ENCODE results near the gene THOC7. TPM values are rescaled to one million over a fixed set of nuclear protein-coding genes. Genes with fewer than 3 reads are reported as not detected.

The THOC7 gene
- total and polyA plus RNA-seq, 2 experiments from 2014 or later, result 61.7 to 67.3 TPM

DNA sequence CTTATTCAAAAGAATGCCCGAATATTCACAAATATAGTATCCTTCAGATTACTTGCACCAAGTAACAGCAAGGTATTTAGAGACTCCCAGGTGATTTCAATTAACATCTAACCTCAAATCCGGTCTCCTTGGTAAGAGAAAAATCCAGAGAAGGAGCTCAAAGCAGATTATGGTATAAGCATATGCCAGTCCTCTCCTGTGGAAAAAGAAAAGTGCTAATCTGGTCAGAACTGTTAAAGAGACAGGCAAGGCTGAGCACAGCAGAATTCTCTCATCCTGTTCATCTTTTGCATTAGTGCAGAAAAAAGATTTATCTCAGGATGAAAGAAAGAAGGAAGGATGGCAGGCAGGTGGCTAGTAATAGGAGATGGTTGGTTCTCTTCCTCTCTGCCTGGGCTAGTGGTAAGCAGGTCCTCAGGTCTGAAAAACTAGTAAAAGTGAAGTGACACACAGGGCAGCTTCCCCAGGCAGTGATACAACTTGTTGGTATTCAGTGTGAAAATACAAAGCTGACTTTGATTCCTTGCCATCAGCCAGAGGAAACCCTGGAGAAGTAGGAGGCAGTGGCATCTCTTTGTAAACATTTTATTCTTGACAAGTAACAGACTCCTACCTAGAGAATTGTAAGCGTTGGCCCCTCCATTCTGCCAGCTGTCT is 14.3 kb upstream of the THOC7 start:
- no peaks in the 10 kb centered on the region for H3K27me3 ChIP-seq
- no peaks in the 10 kb centered on the region for H3K9me2 ChIP-seq (replicated peaks; ENCODE audit: insufficient read depth)
- H3K4me2 ChIP-seq, result no peak overlapping the region
- peaks cover 93% of the 10 kb centered on the region for H3K79me2 ChIP-seq
- H3K27ac ChIP-seq, result no peak overlapping the region
- H3K4me1 ChIP-seq (ENCODE audit: insufficient read depth), result peaks cover 19% of the 10 kb centered on the region
- H4K20me1 ChIP-seq (ENCODE audit: insufficient read depth, poor library complexity, severe bottlenecking), result peaks cover 31% of the 10 kb centered on the region
- H2AFZ ChIP-seq, result no peak overlapping the region
- DNase-seq (ENCODE audit: low spot score), result no peak
- no peaks in the 10 kb centered on the region for H3K9me3 ChIP-seq (ENCODE audit: low read depth)
- no peaks in the 10 kb centered on the region for H3K36me3 ChIP-seq (replicated peaks; ENCODE audit: insufficient read depth, low read depth)
- 52% methylated on average over 3 of the region's 3 CpGs for WGBS (ENCODE audit: low lambda C conversion rate, missing lambda C conversion rate)
- TF ChIP-seq, protein P1, sequence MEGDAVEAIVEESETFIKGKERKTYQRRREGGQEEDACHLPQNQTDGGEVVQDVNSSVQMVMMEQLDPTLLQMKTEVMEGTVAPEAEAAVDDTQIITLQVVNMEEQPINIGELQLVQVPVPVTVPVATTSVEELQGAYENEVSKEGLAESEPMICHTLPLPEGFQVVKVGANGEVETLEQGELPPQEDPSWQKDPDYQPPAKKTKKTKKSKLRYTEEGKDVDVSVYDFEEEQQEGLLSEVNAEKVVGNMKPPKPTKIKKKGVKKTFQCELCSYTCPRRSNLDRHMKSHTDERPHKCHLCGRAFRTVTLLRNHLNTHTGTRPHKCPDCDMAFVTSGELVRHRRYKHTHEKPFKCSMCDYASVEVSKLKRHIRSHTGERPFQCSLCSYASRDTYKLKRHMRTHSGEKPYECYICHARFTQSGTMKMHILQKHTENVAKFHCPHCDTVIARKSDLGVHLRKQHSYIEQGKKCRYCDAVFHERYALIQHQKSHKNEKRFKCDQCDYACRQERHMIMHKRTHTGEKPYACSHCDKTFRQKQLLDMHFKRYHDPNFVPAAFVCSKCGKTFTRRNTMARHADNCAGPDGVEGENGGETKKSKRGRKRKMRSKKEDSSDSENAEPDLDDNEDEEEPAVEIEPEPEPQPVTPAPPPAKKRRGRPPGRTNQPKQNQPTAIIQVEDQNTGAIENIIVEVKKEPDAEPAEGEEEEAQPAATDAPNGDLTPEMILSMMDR (IDR thresholded peaks at IDR 0.05; ENCODE audit: poor library complexity), result no peak
- TF ChIP-seq EZH2 (IDR thresholded peaks at IDR 0.05; ENCODE audit: borderline replicate concordance) (no peak), EZH2phosphoT487 (IDR thresholded peaks at IDR 0.05; ENCODE audit: low read depth, severe bottlenecking, unreplicated experiment) (no peak)
- no peak overlapping the region for H3K4me3 ChIP-seq

DNA sequence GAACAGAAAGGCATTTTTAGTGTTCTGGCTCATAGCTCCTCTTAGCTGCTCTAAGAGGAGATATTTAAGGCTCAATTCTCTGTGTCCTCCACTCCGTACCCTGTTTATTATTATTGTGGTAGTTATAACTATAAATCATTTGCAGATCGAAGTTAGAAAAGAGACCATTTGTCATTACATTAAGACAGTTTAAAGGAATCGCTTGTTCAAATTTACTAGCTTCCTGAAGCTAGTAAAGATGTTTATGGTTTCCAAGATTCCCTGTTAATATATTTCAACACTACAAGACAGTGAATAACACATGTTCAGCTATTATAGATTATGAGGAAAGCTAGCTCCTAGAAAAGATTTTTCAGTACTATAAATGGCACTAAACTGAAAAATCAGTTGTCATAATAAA is 12.7 kb upstream of the THOC7 start:
- WGBS (ENCODE audit: low lambda C conversion rate, missing lambda C conversion rate), result 48% methylated on average over 3 of the region's 3 CpGs
- Histone ChIP-seq H3K9me2 (replicated peaks; ENCODE audit: insufficient read depth) (no peaks in the 10 kb centered on the region), H3K27ac (no peak overlapping the region), H3K9me3 (ENCODE audit: low read depth) (no peaks in the 10 kb centered on the region), H3K4me2 (no peak overlapping the region), H3K4me1 (ENCODE audit: insufficient read depth) (peaks cover 19% of the 10 kb centered on the region), H3K79me2 (peaks cover 94% of the 10 kb centered on the region), H2AFZ (no peak overlapping the region), H3K4me3 (no peak overlapping the region), H4K20me1 (ENCODE audit: insufficient read depth, poor library complexity, severe bottlenecking) (peaks cover 31% of the 10 kb centered on the region), H3K27me3 (no peaks in the 10 kb centered on the region), H3K36me3 (replicated peaks; ENCODE audit: insufficient read depth, low read depth) (no peaks in the 10 kb centered on the region)
- DNase-seq (ENCODE audit: low spot score), result no peak
- TF ChIP-seq EZH2 (IDR thresholded peaks at IDR 0.05; ENCODE audit: borderline replicate concordance), result no peak
- TF ChIP-seq, protein P1 (IDR thresholded peaks at IDR 0.05; ENCODE audit: poor library complexity), result no peak
- TF ChIP-seq EZH2phosphoT487 (IDR thresholded peaks at IDR 0.05; ENCODE audit: low read depth, severe bottlenecking, unreplicated experiment), result no peak

DNA sequence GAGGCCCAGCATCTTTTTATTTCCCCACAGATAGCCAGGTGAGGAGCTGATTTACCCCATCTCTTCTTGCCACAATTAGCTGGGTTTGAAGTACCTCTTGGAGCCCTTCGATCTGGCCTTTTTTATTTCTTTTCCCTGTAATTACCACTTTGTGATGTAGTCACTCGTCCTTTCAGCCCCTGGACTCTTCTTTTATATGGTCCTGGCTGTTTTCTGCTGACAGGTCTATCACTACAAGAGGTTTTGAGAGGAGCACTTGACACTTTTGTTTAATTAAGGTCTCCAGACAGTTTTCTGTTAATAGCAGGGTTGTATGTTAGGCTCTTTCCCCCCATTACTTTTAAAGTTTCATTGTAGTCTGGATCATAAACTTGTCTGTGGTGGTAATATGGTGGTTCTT is 11.9 kb upstream of the THOC7 start:
- H3K27ac ChIP-seq, result no peak overlapping the region
- H3K27me3 ChIP-seq, result no peaks in the 10 kb centered on the region
- H3K79me2 ChIP-seq, result peaks cover 94% of the 10 kb centered on the region
- H2AFZ ChIP-seq, result no peak overlapping the region
- no peak overlapping the region for H3K4me2 ChIP-seq
- H3K4me1 ChIP-seq (ENCODE audit: insufficient read depth), result peaks cover 19% of the 10 kb centered on the region
- peaks cover 31% of the 10 kb centered on the region for H4K20me1 ChIP-seq (ENCODE audit: insufficient read depth, poor library complexity, severe bottlenecking)
- H3K9me2 ChIP-seq (replicated peaks; ENCODE audit: insufficient read depth), result no peaks in the 10 kb centered on the region
- TF ChIP-seq EZH2phosphoT487 (IDR thresholded peaks at IDR 0.05; ENCODE audit: low read depth, severe bottlenecking, unreplicated experiment) (no peak), EZH2 (IDR thresholded peaks at IDR 0.05; ENCODE audit: borderline replicate concordance) (no peak)
- TF ChIP-seq, protein P1 (IDR thresholded peaks at IDR 0.05; ENCODE audit: poor library complexity), result no peak
- H3K36me3 ChIP-seq (replicated peaks; ENCODE audit: insufficient read depth, low read depth), result no peaks in the 10 kb centered on the region
- H3K9me3 ChIP-seq (ENCODE audit: low read depth), result no peaks in the 10 kb centered on the region
- WGBS (ENCODE audit: low lambda C conversion rate, missing lambda C conversion rate), result 58% methylated on average over 2 of the region's 2 CpGs
- no peak overlapping the region for H3K4me3 ChIP-seq
- no peak for DNase-seq (ENCODE audit: low spot score)
